ENCODE measurements around the gene WDR90. TPM values are rescaled to one million over a fixed set of nuclear protein-coding genes. Genes with fewer than 3 reads are reported as not detected.
"Not testable (repeated sequence)": the region's sequence is repeated elsewhere in the genome, so short reads cannot be mapped to it uniquely, and the experiment has no call there.

WDR90 gene
- total RNA-seq, 2 donors from 2014 or later = 49.7 to 130 TPM

GRCh38 chr16:684071-684794, 35.1 kb downstream of the WDR90 start, which contains the start of gene JMJD8:
JMJD8 (minus strand) TSS chr16:684334; CDS start chr16:684319, 15 bp downstream.
- DNase-seq (ENCODE audit: low spot score) (peak; percentile 98), ATAC-seq (peak; percentile 83 to 88)
- Mint-ChIP-seq H3K4me1 (ENCODE audit: low read depth in 2 of 2) (peaks cover 9 to 11% of the 10 kb centered on the region in 2 donors), H3K36me3 (no peaks in the 10 kb centered on the region), H3K27me3 (no peaks in the 10 kb centered on the region), H3K4me3 (peak within 1 kb of the TSS; percentile 77), H3K9me3 (no peaks in the 10 kb centered on the region), H3K27ac (peak within 1 kb of the TSS in 1 of 2 donors; percentile 44)

DNA sequence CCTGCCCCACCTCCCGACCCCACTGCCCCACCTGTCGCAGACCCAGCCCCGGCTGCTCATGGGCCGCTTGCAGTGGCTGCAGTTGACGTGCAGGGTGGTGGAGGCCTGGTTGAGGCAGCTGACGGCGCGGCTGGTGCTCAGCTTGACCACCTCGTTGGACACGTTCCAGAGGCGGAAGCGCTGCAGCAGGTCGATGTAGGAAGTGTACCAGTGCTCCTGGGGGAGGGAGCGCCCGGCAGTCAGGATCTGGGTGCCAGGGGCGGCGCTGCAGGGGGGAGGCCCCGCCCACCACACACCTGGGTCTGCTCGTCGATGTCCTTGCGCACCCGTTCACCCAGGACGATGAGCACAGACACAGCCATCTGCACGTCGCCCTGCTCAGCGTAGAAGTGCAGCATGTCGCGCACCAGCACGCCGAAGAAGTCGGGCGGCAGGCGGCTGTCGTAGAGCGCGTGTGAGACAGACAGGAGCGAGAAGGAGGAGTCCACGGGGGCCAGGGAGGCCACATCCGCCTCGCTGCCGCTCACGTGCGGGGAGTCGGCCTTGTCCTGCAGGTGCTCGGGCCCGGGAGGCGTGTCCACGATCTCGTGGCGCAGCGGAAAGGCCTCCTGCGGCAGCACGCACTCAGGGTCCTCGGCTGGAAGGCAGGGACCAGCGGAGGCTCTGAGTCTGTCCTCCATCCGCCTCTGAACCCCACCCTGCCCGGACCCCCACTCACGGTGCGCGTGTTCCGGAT, 36.0 kb downstream of the WDR90 start:
- peak overlapping the region in 1 of 2 donors; percentile 44 for H3K27ac Mint-ChIP-seq
- H3K4me3 Mint-ChIP-seq = no peak overlapping the region
- DNase-seq (ENCODE audit: low spot score) (no peak), ATAC-seq (no peak)
- no peaks in the 10 kb centered on the region for H3K27me3 Mint-ChIP-seq
- no peaks in the 10 kb centered on the region for H3K36me3 Mint-ChIP-seq
- H3K4me1 Mint-ChIP-seq (ENCODE audit: low read depth in 2 of 2) = peaks cover 4 to 9% of the 10 kb centered on the region in 2 donors
- no peaks in the 10 kb centered on the region for H3K9me3 Mint-ChIP-seq

DNA sequence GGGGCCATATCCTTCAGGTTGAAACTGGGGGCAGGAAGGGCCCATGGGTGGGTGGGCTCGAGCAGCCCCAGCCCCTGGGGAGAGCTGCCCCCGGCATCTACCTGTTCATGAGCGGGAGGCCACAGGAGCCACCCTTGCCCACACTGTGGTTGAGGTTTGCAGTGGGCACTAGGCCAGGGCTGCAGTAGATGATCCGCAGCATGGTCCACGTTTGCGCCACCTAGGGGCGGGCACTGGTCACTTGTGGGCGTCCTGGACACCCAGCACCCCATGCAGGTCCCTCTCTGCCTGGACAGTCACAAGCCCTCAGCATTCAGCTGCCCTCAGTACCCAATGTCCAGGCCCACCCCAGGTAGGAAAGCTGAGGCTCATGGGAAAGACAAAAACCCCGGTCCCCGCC, 36.8 kb downstream of the WDR90 start:
- Mint-ChIP-seq H3K4me1 (ENCODE audit: low read depth in 2 of 2) (peaks cover 4 to 12% of the 10 kb centered on the region in 2 donors), H3K36me3 (no peaks in the 10 kb centered on the region), H3K4me3 (no peak overlapping the region), H3K27me3 (no peaks in the 10 kb centered on the region), H3K9me3 (no peaks in the 10 kb centered on the region), H3K27ac (no peak overlapping the region)
- ATAC-seq = no peak
- DNase-seq (ENCODE audit: low spot score) = no peak

GRCh38 chr16:686459-687260, 37.5 kb downstream of the WDR90 start:
- peaks cover 4 to 10% of the 10 kb centered on the region in 2 donors for H3K4me1 Mint-ChIP-seq (ENCODE audit: low read depth in 2 of 2)
- ATAC-seq (no peak), DNase-seq (ENCODE audit: low spot score) (no peak)
- H3K36me3 Mint-ChIP-seq = no peaks in the 10 kb centered on the region
- H3K27ac Mint-ChIP-seq = no peak overlapping the region
- no peak overlapping the region for H3K4me3 Mint-ChIP-seq
- H3K27me3 Mint-ChIP-seq = no peaks in the 10 kb centered on the region
- no peaks in the 10 kb centered on the region for H3K9me3 Mint-ChIP-seq

- H3K9me3 Mint-ChIP-seq = no peaks in the 10 kb centered on the region
- no peaks in the 10 kb centered on the region for H3K36me3 Mint-ChIP-seq
- ATAC-seq (no peak), DNase-seq (ENCODE audit: low spot score) (no peak)
- H3K4me3 Mint-ChIP-seq = no peak overlapping the region
- H3K4me1 Mint-ChIP-seq (ENCODE audit: low read depth in 2 of 2) = peaks cover 2 to 10% of the 10 kb centered on the region in 2 donors
- H3K27ac Mint-ChIP-seq = no peak overlapping the region
- H3K27me3 Mint-ChIP-seq = peaks cover 0 to 3% of the 10 kb centered on the region in 2 donors
Observed at GRCh38 chr16:687499-687898, 38.3 kb downstream of the WDR90 start.

- Mint-ChIP-seq H3K4me1 (ENCODE audit: low read depth in 2 of 2) (peaks cover 0 to 10% of the 10 kb centered on the region in 2 donors), H3K27me3 (peaks cover 0 to 6% of the 10 kb centered on the region in 2 donors), H3K27ac (peak overlapping the region; percentile 76 to 90), H3K36me3 (no peaks in the 10 kb centered on the region), H3K9me3 (no peaks in the 10 kb centered on the region), H3K4me3 (peak overlapping the region; percentile 92)
- ATAC-seq (no peak), DNase-seq (ENCODE audit: low spot score) (no peak)
Observed at GRCh38 chr16:689175-689897, 40.2 kb downstream of the WDR90 start.

DNA sequence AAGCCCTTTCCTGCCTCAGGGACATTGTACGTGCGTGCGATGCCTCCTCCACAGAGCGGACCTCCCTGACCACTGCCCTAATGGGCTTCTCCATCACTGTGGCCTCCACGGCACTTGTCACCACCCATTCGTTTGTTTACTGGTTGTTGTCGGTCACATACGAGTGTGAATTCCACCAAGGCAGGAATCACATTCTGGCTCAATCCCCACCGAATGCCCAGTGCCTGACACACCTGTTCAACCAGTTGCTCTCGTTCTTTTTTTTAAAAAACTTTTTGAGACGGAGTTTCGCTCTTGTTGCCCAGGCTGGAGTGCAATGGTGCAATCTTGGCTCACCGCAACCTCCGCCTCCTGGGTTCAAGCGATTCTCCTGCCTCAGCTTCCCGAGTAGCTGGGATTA, 42.1 kb downstream of the WDR90 start:
- ATAC-seq; H3K36me3 Mint-ChIP-seq; DNase-seq (ENCODE audit: low spot score); H3K27me3 Mint-ChIP-seq; H3K9me3 Mint-ChIP-seq: not testable (repeated sequence)
- peak overlapping the region; percentile 76 to 90 for H3K27ac Mint-ChIP-seq
- peaks cover 3 to 10% of the 10 kb centered on the region in 2 donors for H3K4me1 Mint-ChIP-seq (ENCODE audit: low read depth in 2 of 2)
- peak overlapping the region; percentile 60 for H3K4me3 Mint-ChIP-seq

DNA sequence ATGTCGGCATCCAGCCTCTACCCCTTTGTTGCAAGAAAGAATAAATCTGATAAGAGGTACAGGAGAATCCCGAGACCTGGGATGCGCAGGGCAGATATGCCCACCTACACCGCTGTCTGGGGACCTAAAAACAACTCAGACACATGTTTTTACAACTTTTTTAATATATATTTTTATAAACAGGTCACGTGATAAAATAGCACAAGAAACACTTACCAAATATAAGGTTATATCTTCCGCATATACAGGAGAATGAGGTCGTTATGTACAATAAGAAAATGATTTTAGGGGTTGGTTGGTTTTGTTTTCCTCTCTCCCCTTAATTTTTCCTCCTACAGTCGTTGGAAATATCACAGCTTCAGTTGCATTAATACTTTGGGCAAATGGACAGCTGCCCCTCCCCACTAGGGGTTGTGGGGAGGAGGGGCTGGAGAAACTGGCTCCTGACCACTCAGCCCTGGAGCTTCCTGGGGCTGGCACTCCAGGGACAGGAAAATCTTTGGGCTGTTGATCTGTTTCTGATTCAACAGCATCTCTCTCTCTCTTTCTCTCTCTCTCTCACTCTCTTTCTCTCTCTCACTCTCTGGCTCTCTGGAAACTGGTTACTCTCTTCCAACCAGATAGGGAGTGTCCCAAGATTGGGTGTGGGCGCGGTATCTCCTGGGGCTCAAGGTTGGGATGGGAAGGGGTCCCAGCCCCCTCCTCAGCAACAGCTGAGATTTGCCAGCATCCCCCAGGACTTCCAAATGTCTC, 43.4 kb downstream of the WDR90 start:
- Mint-ChIP-seq H3K4me1 (ENCODE audit: low read depth in 2 of 2) (peaks cover 3 to 10% of the 10 kb centered on the region in 2 donors), H3K36me3 (no peaks in the 10 kb centered on the region), H3K9me3 (no peaks in the 10 kb centered on the region), H3K27ac (no peak overlapping the region), H3K4me3 (peak overlapping the region; percentile 35), H3K27me3 (peaks cover 0 to 8% of the 10 kb centered on the region in 2 donors)
- no peak for ATAC-seq
- DNase-seq (ENCODE audit: low spot score) = no peak

DNA sequence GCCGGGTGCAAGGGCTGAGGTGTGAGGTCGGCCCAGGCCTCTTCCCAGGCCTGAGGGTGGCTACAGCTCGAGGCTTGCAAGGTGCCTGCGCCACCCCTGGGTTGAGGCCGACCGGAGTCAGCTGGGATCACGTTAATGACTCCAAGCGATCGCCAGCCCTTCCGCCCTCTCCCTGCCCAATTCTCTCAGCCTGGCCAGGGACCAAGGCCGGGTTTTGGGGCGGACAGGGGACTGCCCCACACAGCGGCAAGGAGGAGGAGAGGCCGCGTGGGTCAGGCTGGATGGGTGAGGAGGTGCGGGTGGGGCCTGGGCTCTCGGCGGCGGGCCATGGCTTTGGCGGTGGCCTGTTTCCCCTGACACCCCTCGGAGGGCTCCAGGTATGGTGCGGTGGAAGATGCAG, 44.2 kb downstream of the WDR90 start:
- no peak for ATAC-seq
- Mint-ChIP-seq H3K36me3 (no peaks in the 10 kb centered on the region), H3K27me3 (peaks cover 0 to 8% of the 10 kb centered on the region in 2 donors), H3K27ac (no peak overlapping the region), H3K4me1 (ENCODE audit: low read depth in 2 of 2) (peaks cover 3 to 10% of the 10 kb centered on the region in 2 donors), H3K4me3 (no peak overlapping the region), H3K9me3 (no peaks in the 10 kb centered on the region)
- no peak for DNase-seq (ENCODE audit: low spot score)

GRCh38 chr16:693766-694165, 44.6 kb downstream of the WDR90 start:
- no peak overlapping the region for H3K4me3 Mint-ChIP-seq
- no peak for ATAC-seq
- no peak overlapping the region for H3K27ac Mint-ChIP-seq

DNA sequence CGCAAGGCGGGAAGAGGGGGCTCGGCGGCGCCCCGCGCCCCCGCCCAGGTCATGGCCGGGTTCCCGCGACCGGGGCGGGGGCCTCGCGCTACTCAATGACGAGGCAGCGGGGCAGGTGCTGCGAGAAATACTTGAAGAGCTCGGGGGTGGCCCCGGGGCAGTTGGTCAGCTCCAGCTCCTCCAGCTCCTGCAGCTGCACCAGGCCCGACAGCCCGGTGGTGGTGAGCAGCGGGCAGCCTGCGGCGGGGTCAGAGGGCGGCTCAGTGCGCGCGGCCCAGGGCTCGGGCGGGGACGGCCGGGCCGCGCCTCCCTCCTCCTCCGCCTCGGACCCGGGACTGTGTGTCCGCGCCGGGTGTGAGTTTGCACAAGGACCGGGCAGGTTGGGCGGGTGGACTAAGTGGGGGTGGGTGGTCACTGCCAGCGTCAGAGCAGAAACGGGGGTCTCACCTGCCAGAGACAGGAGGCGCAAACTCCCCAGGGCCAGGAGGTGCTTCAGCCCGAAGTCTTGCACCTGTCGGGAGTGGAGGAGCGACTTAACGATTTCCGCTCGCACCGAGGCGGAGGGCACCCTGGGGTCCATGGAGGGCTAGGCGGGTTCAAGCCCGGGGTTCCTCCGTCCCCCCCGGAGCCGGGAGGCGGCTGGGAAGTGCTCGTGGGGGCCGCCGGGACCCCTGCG, 45.2 kb downstream of the WDR90 start:
- no peaks in the 10 kb centered on the region for H3K9me3 Mint-ChIP-seq
- no peak for DNase-seq (ENCODE audit: low spot score)
- H3K27me3 Mint-ChIP-seq = peaks cover 0 to 8% of the 10 kb centered on the region in 2 donors
- no peak overlapping the region for H3K4me3 Mint-ChIP-seq
- no peak for ATAC-seq
- H3K4me1 Mint-ChIP-seq (ENCODE audit: low read depth in 2 of 2) = peaks cover 3 to 10% of the 10 kb centered on the region in 2 donors
- H3K36me3 Mint-ChIP-seq = no peaks in the 10 kb centered on the region
- H3K27ac Mint-ChIP-seq = no peak overlapping the region

More at GRCh38 chr16:693766-694165, 44.6 kb downstream of the WDR90 start:
- peaks cover 0 to 8% of the 10 kb centered on the region in 2 donors for H3K27me3 Mint-ChIP-seq
- H3K4me1 Mint-ChIP-seq (ENCODE audit: low read depth in 2 of 2) = peaks cover 3 to 10% of the 10 kb centered on the region in 2 donors
- H3K9me3 Mint-ChIP-seq = no peaks in the 10 kb centered on the region
- no peaks in the 10 kb centered on the region for H3K36me3 Mint-ChIP-seq
- DNase-seq (ENCODE audit: low spot score) = no peak

DNA sequence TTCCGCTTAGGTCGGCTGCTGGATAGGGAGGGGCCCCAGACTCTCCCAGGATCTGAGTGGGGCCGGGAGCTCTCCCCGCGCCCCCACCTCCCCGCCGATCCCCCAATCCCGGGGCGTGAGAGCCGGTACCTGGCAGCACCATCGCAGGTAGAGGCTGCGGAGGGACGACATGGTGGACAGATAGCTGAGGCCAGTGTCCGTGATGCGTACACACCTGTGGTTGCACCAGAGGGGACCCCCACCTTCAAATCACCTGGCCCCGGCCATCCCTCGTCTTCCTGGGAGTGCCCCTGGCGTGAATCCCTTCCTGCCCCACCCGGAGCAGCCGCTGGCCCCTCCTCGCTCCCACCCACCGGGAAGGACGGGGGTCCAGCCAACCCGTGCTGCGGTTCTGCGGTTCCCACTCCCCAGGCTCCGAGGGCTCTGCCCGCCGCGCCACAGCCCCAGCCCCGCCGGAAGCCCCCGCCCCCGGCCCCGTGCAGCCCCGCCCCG, 45.7 kb downstream of the WDR90 start:
- Mint-ChIP-seq H3K36me3 (no peaks in the 10 kb centered on the region), H3K9me3 (no peaks in the 10 kb centered on the region), H3K4me1 (ENCODE audit: low read depth in 2 of 2) (peaks cover 3 to 10% of the 10 kb centered on the region in 2 donors), H3K4me3 (no peak overlapping the region), H3K27me3 (peaks cover 0 to 8% of the 10 kb centered on the region in 2 donors), H3K27ac (no peak overlapping the region)
- no peak for ATAC-seq
- no peak for DNase-seq (ENCODE audit: low spot score)
